Ovary (tissue), 9 donors: Measurements from ENCODE around the gene GPER1. TPM values are rescaled to one million over a fixed set of nuclear protein-coding genes. Genes with fewer than 3 reads are reported as not detected.

Experiments
- DNase-seq, 5 donors: peaks; one replicate each; pipeline ENCODE4 v3.0.0-alpha.2; 2019 to 2020
- H3K27ac ChIP-seq, 2 donors: fragments of 200-600 bp; one replicate each; pipeline versions ENCODE4 v1.5.1 to v1.8.0; 2019 to 2022
- H3K27me3 ChIP-seq: fragments of 200-600 bp; one replicate; pipeline ENCODE4 v1.8.0; 2022
- H3K36me3 ChIP-seq: fragments of 200-600 bp; sonication (generic); one replicate; pipeline ENCODE4 v1.5.1; 2019
- H3K4me1 ChIP-seq: one replicate; pipeline ENCODE4 v1.8.1; 2013; ENCODE audit warnings: mild to moderate bottlenecking, moderate library complexity; ENCODE audit not compliant: insufficient read depth
- H3K4me3 ChIP-seq: fragments of 200-600 bp; sonication (generic); one replicate; pipeline ENCODE4 v1.5.1; 2017
- H3K9me3 ChIP-seq, 2 donors: fragments of 200-600 bp in 1 of 2; sonication (generic) in 1 of 2; one replicate each; pipeline versions ENCODE4 v1.5.1 to v1.8.1; 2013 to 2019; ENCODE audit warnings: mild to moderate bottlenecking in 1 of 2, moderate library complexity in 1 of 2
- CTCF ChIP-seq, 3 donors: fragments of 450-650 bp in 2 of 3; fragments of 200-600 bp in 1 of 3; IDR thresholded peaks; one replicate each; pipeline versions ENCODE4 v1.5.1 to v1.8.0; 2016 to 2022; ENCODE audit warnings: antibody characterized with exemption in 3 of 3, mild to moderate bottlenecking in 1 of 3
- EP300 ChIP-seq: sonication (generic); formaldehyde crosslinking; IDR thresholded peaks from one replicate; pipeline ENCODE4 v1.6.1; 2017; ENCODE audit warnings: antibody characterized with exemption
- POLR2A ChIP-seq: fragments of 450-650 bp; IDR thresholded peaks from one replicate; pipeline ENCODE4 v1.6.1; 2017; ENCODE audit warnings: antibody characterized with exemption, mild to moderate bottlenecking, moderate library complexity
- WGBS, 3 donors: extraction: QIAGEN DNeasy Blood & Tissue Kit in 1 of 3; methylation state at CpG; one replicate each; pipeline versions ENCODE4 v1.1.5 to v1.1.7; 2013 to 2017; 5-methylcytosine and 5-hydroxymethylcytosine counted together
- intact Hi-C, 4 donors: fragments of 100-400 bp; cut with DNase I; formaldehyde crosslinking; loops; one replicate each; pipeline versions ENCODE4 v1.11.0 to v1.15.1; 2022 to 2023
- polyA plus RNA-seq, 2 donors: library from polyadenylated mRNA; stranded (reverse); fragments of 200-250 nt in 1 of 2; fragments of 350-450 nt in 1 of 2; fragmentation: Illumina TruSeq in 1 of 2; extraction: RNeasy Lipid Tissue Mini Kit (QIAGEN cat#74804) in 1 of 2; gene quantifications; one replicate each; pipeline ENCODE4 v1.2.3, GENCODE V29; 2013 to 2014
- total RNA-seq, 7 donors: library from RNA; depleted of rRNA in 2 of 7; stranded (reverse); fragments of >200 nt in 2 of 7; fragmentation: NEBNext Ultra II Directional in 3 of 7; extraction: Animal tissue kit (Norgen Biotek cat#: 25700) in 3 of 7; gene quantifications; one replicate each; pipeline versions ENCODE4 v1.1.0 to v1.2.4, GENCODE V29; 2016 to 2023
- donor health status: DM: no; HTN: no; CAD: no; lungs with moderate emphysema.
- donor health status: DM: no; HTN: no; CAD: no.
- donor health status: Bipolar disorder and iron deficiency.
- donor health status: DM: yes; HTN: yes; CAD: no.
- donor health status: DM: no; HTN: no; CAD: no.
- donor health status: DM: yes; HTN: yes; CAD: no.

GPER1 gene
- total and polyA plus RNA-seq, 9 donors, result 0.48 to 7.5 (median 2.9) TPM

- no peaks in the 10 kb centered on the region for H3K36me3 ChIP-seq
- H3K4me3 ChIP-seq, result no peak overlapping the region
- WGBS, 3 donors, result 74 to 89% (median 80%) methylated on average over 22 of the region's 22 CpGs
- intact Hi-C loops, result no loop called here
- no peaks in the 10 kb centered on the region for H3K9me3 ChIP-seq
- peaks cover 18% of the 10 kb centered on the region for H3K4me1 ChIP-seq
- TF ChIP-seq EP300 (no peak), POLR2A (no peak), CTCF (IDR thresholded peaks at IDR 0.05) (no peak)
- H3K27me3 ChIP-seq, result no peaks in the 10 kb centered on the region
- DNase-seq, result peak in 2 of 5 donors; percentile 19 to 33
- no peak overlapping the region for H3K27ac ChIP-seq
Measured at GRCh38 chr7:1120791-1121190, 32.9 kb downstream of the GPER1 start.

GRCh38 chr7:1121476-1121875, 33.6 kb downstream of the GPER1 start:
- no peak for TF ChIP-seq EP300
- DNase-seq, result peak in 2 of 5 donors; percentile 26 to 35
- WGBS, 3 donors, result 71 to 90% (median 77%) methylated on average over 14 of the region's 14 CpGs
- no peaks in the 10 kb centered on the region for H3K9me3 ChIP-seq
- H3K27ac ChIP-seq, result peak overlapping the region in 1 of 2 donors; percentile 3
- intact Hi-C loops, result no loop called here
- H3K4me1 ChIP-seq, result peaks cover 18% of the 10 kb centered on the region
- no peaks in the 10 kb centered on the region for H3K36me3 ChIP-seq
- no peak overlapping the region for H3K4me3 ChIP-seq
- H3K27me3 ChIP-seq, result no peaks in the 10 kb centered on the region

- Histone ChIP-seq H3K27ac (peak overlapping the region in 1 of 2 donors; percentile 55), H3K4me3 (no peak overlapping the region), H3K4me1 (peaks cover 18% of the 10 kb centered on the region), H3K36me3 (no peaks in the 10 kb centered on the region), H3K9me3 (no peaks in the 10 kb centered on the region), H3K27me3 (no peaks in the 10 kb centered on the region)
- TF ChIP-seq CTCF (IDR thresholded peaks at IDR 0.05) (no peak), POLR2A (no peak), EP300 (no peak)
- 81 to 85% (median 83%) methylated on average over 28 of the region's 28 CpGs for WGBS, 3 donors
- peak in 2 of 5 donors; percentile 28 to 35 for DNase-seq
- intact Hi-C loops, result loop anchor here in 1 of 4 donors (2.0 kb wide), 1 partner anchor 33 kb away; the partner anchor contains the start of gene GPER1
Measured at GRCh38 chr7:1121886-1122831, 34.2 kb downstream of the GPER1 start.

GRCh38 chr7:1122832-1123501, 35.1 kb downstream of the GPER1 start:
- Histone ChIP-seq H3K9me3 (no peaks in the 10 kb centered on the region), H3K4me1 (peaks cover 18% of the 10 kb centered on the region), H3K27ac (peak overlapping the region in 1 of 2 donors; percentile 55), H3K27me3 (no peaks in the 10 kb centered on the region), H3K4me3 (no peak overlapping the region), H3K36me3 (no peaks in the 10 kb centered on the region)
- peak in 1 of 5 donors; percentile 37 for DNase-seq
- intact Hi-C loops, result loop anchor here in 1 of 4 donors (2.0 kb wide), 1 partner anchor 34 kb away; the partner anchor contains the start of gene GPER1
- 66 to 75% (median 73%) methylated on average over 31 of the region's 31 CpGs for WGBS, 3 donors
- TF ChIP-seq EP300, result no peak

GRCh38 chr7:1123715-1124114, 35.8 kb downstream of the GPER1 start:
- intact Hi-C loops, result loop anchor here in 1 of 4 donors (2.0 kb wide), 1 partner anchor 35 kb away; the partner anchor contains the start of gene GPER1
- Histone ChIP-seq H3K36me3 (no peaks in the 10 kb centered on the region), H3K4me1 (peaks cover 18% of the 10 kb centered on the region), H3K27me3 (no peaks in the 10 kb centered on the region), H3K27ac (peak overlapping the region in 1 of 2 donors; percentile 55), H3K9me3 (no peaks in the 10 kb centered on the region), H3K4me3 (no peak overlapping the region)
- TF ChIP-seq CTCF (IDR thresholded peaks at IDR 0.05) (peak; percentile 46 to 66 (median 62)), EP300 (no peak)
- 7 to 9% (median 7%) methylated on average over 17 of the region's 17 CpGs for WGBS, 3 donors
- DNase-seq, result peak; percentile 79 to 88 (median 85)
